HG03108 (cell line): ENCODE results near the gene SOX10.

Experiments used
- ATAC-seq: cut with Tn5 transposase; IDR thresholded peaks from one replicate; pipeline ENCODE4 v1.9.1; 2021; ENCODE audit warnings: moderate library complexity; ENCODE audit not compliant: unreplicated experiment

The SOX10 gene

GRCh38 chr22:37931893-37932389 lies 52.4 kb downstream of the SOX10 start:
- ATAC-seq = no peak

DNA sequence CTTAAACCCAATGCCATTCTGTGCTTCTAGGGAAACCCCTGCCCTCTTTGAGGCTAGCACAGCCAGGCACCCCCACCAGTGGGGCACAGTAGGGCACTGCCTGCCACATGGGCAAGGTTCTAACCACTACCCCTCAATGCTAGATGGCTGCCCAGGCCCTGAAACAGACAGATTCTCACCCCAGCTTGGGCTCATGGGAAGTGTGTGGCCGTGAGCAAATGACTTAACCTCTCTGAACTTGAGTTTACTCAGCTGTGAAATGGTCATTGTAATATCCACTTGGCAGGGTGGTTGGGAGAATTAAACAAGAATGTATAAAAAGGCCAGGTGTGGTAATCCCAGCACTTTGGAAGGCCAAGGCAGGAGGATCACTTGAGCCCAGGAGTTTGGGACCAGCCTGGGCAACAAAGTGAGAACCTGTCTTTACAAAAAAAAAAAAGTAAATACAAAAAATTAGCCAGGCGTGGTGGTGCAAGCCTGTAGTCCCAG lies 53.4 kb downstream of the SOX10 start:
- ATAC-seq = no peak

DNA sequence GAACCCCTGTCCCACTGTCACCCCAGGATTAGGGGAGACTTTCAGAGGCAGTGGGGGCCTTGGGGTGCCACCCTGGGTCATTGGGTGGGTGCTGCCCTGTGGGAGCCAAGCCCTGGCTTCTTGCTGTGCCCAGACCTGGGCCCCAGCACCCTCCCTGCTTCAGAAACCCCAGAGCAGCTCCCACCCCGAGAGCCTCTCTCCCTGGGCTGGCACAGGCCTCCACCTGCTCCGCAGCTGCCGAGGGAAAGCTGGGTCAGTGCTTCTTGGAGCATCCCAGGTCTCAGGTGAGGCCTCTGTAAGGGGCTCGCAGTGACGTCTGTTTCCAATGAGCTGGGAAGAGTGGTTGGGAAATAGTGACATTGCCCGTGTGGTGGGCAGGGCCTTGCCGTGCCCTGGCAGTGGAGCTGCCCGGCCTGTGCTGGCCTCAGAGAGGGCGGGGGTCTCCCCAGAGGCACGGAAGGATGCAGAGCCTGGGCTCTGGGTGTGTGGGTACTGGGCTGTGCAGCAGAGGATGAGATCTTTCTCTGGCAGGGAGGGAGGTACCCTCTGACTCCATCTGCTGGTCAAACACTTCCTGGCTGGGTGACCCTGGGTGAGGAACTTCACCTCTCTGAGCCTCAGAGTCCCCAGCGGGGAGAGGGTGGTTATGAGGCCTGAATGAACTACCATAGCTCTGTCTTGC lies 53.9 kb downstream of the SOX10 start:
- ATAC-seq = no peak

DNA sequence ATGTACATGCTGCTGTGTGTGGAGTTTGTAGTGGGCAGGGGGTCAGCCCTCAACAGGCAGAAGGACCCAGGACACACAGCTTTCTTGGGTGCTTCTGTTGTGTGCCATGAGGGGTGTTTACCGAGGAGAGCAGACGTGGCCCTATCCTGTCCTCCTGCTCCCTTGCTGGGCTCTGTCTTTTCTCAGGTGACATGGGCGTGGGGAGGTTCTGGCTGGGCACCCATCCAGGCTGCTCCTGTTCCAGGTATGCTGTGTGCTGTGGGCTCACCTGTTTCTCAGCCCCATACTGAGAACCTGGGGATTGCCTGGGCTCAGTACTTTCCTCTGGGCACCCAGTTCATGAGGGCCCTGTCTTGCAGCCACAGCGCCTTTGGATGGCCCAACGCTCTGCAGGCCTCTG lies 55.0 kb downstream of the SOX10 start:
- no peak for ATAC-seq

- ATAC-seq = no peak
Measured at GRCh38 chr22:37927637-37927936, 56.8 kb downstream of the SOX10 start.

DNA sequence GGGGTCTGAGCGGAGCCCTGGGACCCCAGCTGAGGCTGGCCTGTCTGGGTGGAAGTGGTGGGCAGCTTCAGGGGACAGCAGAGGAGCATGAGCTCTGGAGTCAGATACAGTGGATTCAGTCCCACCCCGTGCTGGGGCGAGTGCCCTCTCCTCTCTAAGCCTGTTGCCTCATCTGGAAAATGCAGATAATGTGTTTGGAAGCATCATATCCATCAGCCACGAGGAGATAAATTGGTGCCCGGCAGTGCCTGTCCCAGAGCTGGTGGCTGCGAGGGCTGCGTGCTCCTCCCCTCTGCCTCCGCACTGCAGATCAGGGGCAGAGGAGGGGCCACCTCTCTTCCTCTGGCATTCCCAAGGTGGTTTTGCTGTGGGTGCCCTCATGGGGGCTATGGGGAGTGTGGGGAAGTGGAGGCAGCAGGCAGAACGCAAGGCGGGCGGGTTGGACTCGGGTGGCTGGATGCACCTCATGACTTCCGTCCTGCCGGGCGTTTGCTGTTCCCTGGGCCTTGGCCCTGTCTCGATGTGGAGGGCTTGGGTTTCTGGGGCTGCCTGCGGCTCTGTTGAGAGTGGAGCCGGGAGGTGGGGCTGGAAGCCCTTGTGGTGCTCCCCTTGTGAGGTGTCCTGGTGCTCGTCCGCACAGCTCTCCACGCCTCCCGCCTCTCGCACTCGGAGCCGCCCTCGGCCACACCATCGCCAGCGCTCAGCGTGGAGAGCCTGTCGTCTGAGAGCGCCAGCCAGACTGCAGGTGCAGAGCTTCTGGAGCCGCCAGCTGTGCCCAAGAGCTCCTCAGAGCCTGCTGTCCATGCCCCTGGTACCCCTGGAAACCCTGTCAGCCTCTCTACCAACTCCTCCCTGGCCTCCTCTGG lies 57.4 kb downstream of the SOX10 start:
- no peak for ATAC-seq

- ATAC-seq = no peak
Measured at GRCh38 chr22:37926358-37926757, 58.0 kb downstream of the SOX10 start.

GRCh38 chr22:37925767-37926166 lies 58.6 kb downstream of the SOX10 start:
- ATAC-seq = no peak

GRCh38 chr22:37925330-37925729 lies 59.0 kb downstream of the SOX10 start:
- ATAC-seq = no peak

GRCh38 chr22:37924386-37925065 lies 59.8 kb downstream of the SOX10 start:
- ATAC-seq = no peak

- ATAC-seq = no peak
Measured at GRCh38 chr22:37923927-37924326, 60.4 kb downstream of the SOX10 start.
